ENCODE results near the gene FGD2. TPM values are rescaled to one million over a fixed set of nuclear protein-coding genes. Genes with fewer than 3 reads are reported as not detected.

FGD2 gene
- polyA plus RNA-seq, 1 experiment: not detected

- DNase-seq (ENCODE audit: low read depth): no peak
- POLR2A ChIA-PET: no interaction called here
- no peak overlapping the region for H3K4me3 ChIP-seq (ENCODE audit: low read depth, low read length)
- CTCF ChIA-PET: interaction anchor here (1.0 to 20.0 kb wide), 5 partner anchors 13 to 179 kb away, joined by 4 to 588 read pairs (median 56); partner anchors contain the start of gene PIM1
- no peaks in the 10 kb centered on the region for H3K36me3 ChIP-seq (ENCODE audit: control insufficient read depth, insufficient read depth, low read length)
- no peak for TF ChIP-seq CTCF (IDR thresholded peaks at IDR 0.05; ENCODE audit: insufficient read depth, low read depth, low read length)
- no peaks in the 10 kb centered on the region; the same call in none of the 2 replicates for H3K27me3 ChIP-seq (ENCODE audit: control insufficient read depth, insufficient read depth, low read length)
Measured at GRCh38 chr6:37032239-37032638, 26.8 kb downstream of the FGD2 start.

- CTCF ChIA-PET: interaction anchor here (1.3 to 20.0 kb wide), 6 partner anchors 15 to 178 kb away, joined by 4 to 588 read pairs (median 6); no protein-coding TSS in a partner anchor
- TF ChIP-seq CTCF (IDR thresholded peaks at IDR 0.05; ENCODE audit: insufficient read depth, low read depth, low read length): no peak
- Histone ChIP-seq H3K4me3 (ENCODE audit: low read depth, low read length) (no peak overlapping the region), H3K36me3 (ENCODE audit: control insufficient read depth, insufficient read depth, low read length) (no peaks in the 10 kb centered on the region), H3K27me3 (ENCODE audit: control insufficient read depth, insufficient read depth, low read length) (peaks cover 2% of the 10 kb centered on the region)
- no peak for DNase-seq (ENCODE audit: low read depth)
- POLR2A ChIA-PET: no interaction called here
Measured at GRCh38 chr6:37033255-37033654, 27.8 kb downstream of the FGD2 start.

GRCh38 chr6:37033819-37034795 is 28.7 kb downstream of the FGD2 start:
- CTCF ChIA-PET: interaction anchor here (0.5 to 20.0 kb wide), 9 partner anchors 8 to 177 kb away, joined by 3 to 588 read pairs (median 6); no protein-coding TSS in a partner anchor
- Histone ChIP-seq H3K27me3 (ENCODE audit: control insufficient read depth, insufficient read depth, low read length) (peaks cover 3% of the 10 kb centered on the region), H3K36me3 (ENCODE audit: control insufficient read depth, insufficient read depth, low read length) (no peaks in the 10 kb centered on the region), H3K4me3 (ENCODE audit: low read depth, low read length) (no peak overlapping the region)
- TF ChIP-seq CTCF (IDR thresholded peaks at IDR 0.05; ENCODE audit: insufficient read depth, low read depth, low read length): no peak
- no peak for DNase-seq (ENCODE audit: low read depth)
- POLR2A ChIA-PET: no interaction called here

GRCh38 chr6:37036146-37036545 is 30.7 kb downstream of the FGD2 start:
- Histone ChIP-seq H3K4me3 (ENCODE audit: low read depth, low read length) (no peak overlapping the region), H3K27me3 (ENCODE audit: control insufficient read depth, insufficient read depth, low read length) (peaks cover 3% of the 10 kb centered on the region), H3K36me3 (ENCODE audit: control insufficient read depth, insufficient read depth, low read length) (no peaks in the 10 kb centered on the region)
- CTCF ChIA-PET: no interaction called here
- no peak for DNase-seq (ENCODE audit: low read depth)
- POLR2A ChIA-PET: no interaction called here
- no peak for TF ChIP-seq CTCF (IDR thresholded peaks at IDR 0.05; ENCODE audit: insufficient read depth, low read depth, low read length)

All from BJ (cell line).